LNCAP (cell line): Measurements from ENCODE around the gene CD226.

ENCODE experiments used
- TF ChIP-seq, protein P1 (sequence below): fragments of 450-650 bp; IDR thresholded peaks from 2 replicates; pipeline ENCODE4 v1.5.1; 2017; ENCODE audit warnings: mild to moderate bottlenecking

CD226 gene

GRCh38 chr18:69982417-69982816 lies 34.7 kb upstream of the CD226 start:
- TF ChIP-seq, protein P1, sequence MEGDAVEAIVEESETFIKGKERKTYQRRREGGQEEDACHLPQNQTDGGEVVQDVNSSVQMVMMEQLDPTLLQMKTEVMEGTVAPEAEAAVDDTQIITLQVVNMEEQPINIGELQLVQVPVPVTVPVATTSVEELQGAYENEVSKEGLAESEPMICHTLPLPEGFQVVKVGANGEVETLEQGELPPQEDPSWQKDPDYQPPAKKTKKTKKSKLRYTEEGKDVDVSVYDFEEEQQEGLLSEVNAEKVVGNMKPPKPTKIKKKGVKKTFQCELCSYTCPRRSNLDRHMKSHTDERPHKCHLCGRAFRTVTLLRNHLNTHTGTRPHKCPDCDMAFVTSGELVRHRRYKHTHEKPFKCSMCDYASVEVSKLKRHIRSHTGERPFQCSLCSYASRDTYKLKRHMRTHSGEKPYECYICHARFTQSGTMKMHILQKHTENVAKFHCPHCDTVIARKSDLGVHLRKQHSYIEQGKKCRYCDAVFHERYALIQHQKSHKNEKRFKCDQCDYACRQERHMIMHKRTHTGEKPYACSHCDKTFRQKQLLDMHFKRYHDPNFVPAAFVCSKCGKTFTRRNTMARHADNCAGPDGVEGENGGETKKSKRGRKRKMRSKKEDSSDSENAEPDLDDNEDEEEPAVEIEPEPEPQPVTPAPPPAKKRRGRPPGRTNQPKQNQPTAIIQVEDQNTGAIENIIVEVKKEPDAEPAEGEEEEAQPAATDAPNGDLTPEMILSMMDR = no peak

GRCh38 chr18:69981948-69982347 lies 34.3 kb upstream of the CD226 start:
- TF ChIP-seq, protein P1 = no peak

GRCh38 chr18:69980982-69981804 lies 33.5 kb upstream of the CD226 start:
- TF ChIP-seq, protein P1 = no peak

GRCh38 chr18:69980509-69980908 lies 32.8 kb upstream of the CD226 start:
- TF ChIP-seq, protein P1 = no peak

DNA sequence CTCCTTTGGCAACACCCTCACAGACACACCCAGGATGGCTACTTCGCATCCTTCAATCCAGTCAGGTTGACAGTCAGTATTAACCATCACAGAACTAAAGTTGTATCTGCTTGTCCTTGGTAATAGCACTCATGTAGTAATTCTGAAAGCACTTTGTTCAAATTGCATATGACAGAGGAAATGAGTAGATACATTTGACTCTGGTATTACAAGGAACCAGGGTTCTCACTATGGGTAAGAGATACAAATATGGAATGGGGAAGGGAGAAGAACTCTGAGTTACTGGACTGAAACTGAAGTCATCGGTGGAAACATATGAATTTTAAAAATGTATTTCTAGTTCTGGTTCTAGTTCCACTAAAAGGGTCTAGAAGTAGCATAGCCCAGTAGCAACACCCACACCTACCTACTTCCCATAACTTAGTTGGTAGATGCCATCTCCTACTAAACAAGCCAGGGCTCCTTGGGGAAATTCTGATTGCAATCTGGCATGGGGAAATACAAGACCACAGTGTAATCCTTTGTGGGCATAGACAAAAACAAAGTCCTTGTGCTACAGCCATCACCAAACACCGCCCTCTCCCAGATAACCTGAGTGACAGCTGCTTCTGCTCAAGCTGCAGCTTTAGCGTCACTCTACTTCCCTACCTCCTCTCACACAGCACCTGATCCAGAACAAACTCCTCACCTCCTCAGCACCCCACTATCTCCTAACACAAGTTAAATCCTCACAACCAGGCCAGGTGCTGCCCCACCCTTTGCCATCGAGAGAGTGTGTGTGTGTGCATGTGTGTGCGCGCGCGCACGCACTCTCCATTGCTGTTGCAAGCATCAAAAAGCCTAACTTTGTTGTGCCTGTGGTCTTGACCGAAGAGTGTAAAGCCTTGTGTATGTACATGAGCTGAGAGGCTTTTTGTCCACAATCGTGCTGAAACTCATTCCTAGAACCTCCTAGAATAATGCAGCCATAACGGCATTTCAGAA lies 31.4 kb upstream of the CD226 start:
- TF ChIP-seq, protein P1 = no peak

DNA sequence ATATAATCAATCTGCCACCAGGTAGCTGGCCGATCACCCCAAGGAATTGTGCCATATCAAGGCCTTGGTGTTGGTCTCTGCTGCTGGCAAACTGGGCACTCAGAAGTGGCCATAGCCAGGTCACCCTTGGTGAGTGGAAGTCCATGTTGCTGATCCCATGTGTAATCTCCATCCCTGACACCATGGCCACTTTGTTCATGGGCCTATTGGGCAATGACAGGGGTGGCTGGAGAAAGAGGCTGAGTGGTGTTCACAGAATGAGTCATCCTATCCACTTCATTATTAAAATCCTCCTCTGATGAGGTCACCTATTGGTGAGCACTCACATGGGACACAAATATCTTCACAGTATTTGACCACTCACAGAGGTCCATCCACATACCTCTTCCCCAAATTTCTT lies 26.7 kb upstream of the CD226 start:
- TF ChIP-seq, protein P1 = no peak

GRCh38 chr18:69969491-69969890 lies 21.8 kb upstream of the CD226 start:
- TF ChIP-seq, protein P1 = no peak
